GM03348 (cell line): ENCODE measurements around the gene PIGU.
"Not testable (repeated sequence)": the region's sequence is repeated elsewhere in the genome, so short reads cannot be mapped to it uniquely, and the experiment has no call there.

Experiments
- DNase-seq: peaks from one replicate; pipeline ENCODE4 v3.0.0; 2012; ENCODE audit warnings: low spot score

The PIGU gene

GRCh38 chr20:34706912-34707784 lies 30.3 kb upstream of the PIGU start:
- no peak for DNase-seq

DNA sequence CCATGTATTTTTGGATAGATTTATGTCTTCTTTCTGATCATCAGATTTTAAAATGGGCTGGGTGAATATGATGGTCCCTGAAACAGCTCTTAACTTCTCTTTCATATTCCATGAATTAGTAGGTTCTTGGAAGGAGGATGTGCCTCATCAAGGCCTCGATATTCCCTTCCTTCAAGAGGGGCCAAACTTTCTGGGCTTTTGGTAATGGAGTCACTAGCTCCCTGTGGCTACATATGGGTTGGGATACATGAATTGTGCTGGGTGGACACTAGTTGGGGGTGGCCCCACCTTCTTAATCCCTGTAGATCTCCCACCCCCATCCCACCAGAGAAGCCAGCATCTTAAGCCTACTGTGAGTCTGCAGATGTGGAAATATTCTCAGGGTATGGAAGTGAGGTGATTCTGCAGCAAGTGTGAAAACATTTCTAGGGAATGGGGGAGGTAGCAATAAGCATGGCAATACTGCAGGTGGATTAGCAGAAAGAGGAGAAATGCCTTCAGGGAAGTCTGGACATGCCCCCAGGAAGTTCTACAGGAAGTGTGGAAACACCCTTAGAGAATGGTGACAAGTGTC lies 29.5 kb upstream of the PIGU start:
- no peak for DNase-seq

GRCh38 chr20:34705397-34706301 lies 28.8 kb upstream of the PIGU start:
- peak; percentile 56 for DNase-seq

DNA sequence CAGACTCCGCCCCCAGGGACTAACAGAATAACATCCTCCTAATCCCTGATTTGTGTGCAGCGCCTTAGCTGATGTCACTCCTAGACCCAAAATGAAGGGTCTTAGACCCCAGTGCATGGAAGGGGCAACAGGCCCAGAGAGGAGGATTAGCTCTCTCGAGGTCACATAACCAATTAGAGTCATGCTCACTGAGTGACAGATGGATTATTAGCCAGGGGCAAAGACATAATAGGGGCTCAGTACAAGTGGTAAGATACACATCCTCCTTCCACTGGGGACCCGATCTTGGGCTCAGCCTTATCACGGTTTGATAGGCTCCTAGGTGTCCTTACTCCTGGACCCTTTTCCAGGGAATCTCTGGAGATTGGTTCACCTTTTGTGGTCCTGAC lies 28.1 kb upstream of the PIGU start:
- peak; percentile 34 for DNase-seq

DNA sequence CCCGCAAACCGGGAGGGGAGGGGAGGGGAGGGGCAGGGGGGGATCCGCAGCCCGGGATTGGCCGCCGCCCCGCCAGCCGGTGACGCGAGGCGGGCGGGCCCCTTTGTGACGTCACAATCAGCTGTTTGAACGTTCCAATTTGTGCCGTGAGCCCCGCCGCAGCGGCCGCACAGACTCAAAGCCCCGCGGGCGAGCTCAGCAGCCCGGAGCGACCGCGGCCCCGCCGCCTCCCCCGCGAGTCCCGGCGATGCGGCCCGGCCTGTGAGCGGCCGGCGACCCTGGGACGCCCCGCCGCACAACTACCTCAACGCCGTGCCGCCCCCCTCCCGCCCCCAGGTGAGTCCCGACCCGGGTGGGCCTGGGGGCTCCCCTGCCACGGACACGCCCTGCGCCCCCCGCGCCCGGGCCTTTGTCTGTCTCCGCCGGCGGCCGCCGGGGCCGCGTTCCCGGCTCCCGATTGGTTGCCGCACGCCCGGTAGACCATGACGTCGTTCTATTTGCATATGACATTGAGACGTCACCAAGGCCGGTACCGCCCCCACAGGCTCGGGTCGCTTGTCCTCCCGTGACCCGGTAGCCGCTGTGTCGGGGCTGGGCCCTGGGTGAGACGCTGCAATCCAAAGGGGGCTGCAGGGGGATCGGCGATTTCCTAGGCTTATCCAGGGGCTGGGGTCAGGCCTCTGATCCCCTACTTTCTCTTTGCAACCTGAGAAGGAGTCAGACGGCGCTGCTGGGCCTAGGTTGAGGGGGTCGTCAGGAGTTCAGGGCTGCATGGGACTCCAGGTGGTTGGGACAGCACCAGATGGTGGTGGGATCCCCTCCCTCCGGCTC lies 27.5 kb upstream of the PIGU start, which contains the start of gene TP53INP2:
Gene TP53INP2, plus strand, starts transcription at position 168 of the 831 bp plus-strand sequence. CDS start 4,396 bp downstream, outside the sequence.
- peak; percentile 98 for DNase-seq

DNA sequence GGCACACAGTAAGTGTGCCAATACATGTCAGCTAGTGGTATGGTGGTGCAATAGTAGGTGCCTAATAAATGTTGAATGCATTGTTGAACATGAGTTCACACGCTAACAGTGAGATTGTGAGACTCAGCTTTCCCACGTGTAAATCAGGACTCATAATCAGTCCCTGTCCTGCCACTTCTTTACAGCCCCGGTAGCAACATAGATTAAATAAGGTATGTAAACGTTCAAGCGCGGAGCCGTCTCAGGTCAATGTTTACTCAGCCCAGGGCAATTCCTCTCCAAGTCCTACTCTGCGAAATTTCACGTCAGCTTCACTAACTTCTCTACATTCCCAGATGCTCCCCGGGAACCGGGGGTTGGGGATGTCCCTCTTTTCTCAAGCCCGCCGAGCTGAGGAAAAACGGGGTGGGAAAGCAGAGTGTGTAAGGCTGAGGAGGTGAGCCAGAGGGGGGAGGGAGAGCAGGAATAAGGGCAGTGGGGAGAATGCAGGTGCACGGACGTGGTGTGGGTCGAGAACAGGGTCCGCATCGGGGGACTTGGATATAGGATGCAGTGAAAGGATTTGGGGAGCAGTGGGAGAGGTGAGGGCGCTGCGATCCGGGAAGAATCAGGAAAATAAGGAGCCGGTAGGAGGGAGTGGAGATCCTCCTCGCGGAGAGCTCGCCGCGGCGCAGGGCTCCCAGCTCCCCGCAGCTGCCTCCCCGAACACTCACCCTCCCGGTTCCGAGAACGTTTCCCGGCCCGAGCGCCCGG lies 26.7 kb upstream of the PIGU start:
- DNase-seq, result peak; percentile 28

DNA sequence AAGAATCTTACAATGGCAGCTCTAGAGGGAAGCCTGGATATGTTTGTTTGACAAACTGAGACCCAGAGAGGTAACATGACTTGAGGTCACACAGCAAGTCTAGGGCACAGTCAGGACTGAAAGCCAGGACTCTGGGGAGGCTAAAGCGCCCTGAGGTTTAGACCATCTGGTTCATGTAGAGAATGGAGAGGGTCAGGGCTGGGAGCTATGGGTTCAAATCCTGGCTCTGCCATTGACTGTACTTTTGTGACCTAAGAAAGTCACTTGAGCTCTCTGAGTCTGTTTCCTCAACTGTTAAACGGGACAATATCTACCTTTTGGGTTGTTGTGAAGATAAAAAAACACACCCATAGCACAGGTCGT lies 26.1 kb upstream of the PIGU start:
- no peak for DNase-seq

DNA sequence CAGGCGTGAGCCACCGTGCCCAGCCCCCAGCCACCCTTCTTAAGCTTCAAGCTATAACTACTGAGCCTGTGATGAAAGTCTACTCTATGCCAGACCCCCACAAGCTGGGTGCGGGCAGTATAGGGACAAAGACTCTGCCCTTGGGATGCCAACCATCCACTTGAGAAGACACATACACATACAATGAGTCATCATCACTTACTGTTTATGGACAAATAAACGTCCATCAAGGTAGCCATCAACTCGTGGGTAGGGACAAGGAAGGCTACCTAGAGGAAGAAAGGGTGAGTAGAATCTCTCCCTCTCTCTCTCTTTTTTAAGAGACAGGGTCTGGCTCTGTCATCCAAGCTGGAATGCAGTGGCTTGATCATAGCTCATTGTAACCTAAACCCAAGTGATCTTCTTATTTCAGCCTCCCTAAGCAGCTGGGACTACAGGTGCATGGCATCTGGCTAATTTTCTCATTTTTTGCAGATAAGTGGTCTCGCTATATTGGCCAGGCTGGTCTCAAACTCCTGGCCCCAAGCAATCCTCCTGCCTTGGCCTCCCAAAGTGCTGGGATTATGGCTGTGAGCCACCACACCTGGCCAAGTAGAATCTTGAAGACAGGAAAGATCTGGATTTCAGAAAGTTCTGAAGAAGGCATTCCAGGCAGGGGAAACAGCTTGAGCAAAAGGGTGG lies 24.7 kb upstream of the PIGU start:
- DNase-seq, result no peak

- no peak for DNase-seq
Measured at GRCh38 chr20:34693414-34693813, 16.5 kb upstream of the PIGU start.

DNA sequence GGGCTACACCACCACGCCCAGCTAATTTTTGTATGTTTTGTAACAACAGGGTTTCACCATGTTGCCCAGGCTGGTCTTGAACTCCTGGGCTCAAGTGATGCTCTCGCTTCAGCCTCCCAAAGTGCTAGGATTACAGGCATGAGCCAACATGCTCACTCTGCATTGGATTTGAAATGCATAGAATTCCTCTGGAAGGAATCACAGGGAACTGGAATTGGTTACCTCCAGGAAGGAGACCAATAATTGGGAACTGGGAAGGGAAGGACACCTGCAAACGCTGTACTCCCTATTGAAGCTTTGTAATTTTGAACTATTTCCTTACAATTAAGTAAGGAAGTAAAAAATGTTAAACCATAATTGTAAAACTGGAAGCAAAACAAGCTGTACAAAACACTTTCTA lies 14.9 kb upstream of the PIGU start:
- no peak for DNase-seq

DNA sequence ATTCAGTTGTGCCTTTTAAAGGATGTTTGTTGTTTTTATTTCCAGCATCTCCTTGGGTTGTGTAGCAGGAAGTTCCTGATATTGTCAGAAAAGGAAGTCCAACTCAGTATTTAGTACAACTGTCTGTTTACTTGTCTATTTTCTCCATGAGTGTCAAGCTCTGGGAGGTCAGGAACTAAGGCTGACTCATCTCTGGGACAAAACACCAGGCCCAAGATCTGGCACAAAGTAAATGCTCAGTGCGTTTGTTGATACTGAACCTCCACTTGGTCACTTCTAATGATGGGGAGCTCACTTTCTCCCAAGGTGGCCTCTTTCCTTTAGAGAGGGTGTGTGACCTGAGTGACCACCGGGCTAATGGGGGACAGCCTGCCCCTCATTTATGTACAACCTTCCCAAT lies 12.6 kb upstream of the PIGU start:
- DNase-seq, result no peak

DNA sequence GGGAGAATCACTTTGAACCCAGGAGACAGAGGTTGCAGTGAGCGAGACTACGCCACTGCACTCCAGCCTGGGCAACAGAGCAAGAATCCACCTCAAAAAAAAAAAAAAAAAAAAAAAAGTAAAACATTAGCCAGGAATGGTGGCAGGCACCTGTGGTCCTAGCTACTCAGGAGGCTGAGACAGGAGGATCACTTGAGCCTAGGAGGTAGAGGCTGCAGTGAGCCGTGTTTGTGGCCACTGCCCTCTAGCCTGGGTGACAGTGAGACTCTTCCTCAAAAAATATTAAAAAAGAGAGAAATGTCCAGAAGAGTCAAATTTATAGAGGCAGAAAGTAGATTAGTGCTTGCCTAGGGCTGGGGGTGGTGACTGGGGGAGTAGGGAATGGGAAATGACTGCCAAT lies 6.8 kb upstream of the PIGU start:
- DNase-seq, result no peak

- DNase-seq, result no peak
Measured at GRCh38 chr20:34680586-34681175, 3.8 kb upstream of the PIGU start.

DNA sequence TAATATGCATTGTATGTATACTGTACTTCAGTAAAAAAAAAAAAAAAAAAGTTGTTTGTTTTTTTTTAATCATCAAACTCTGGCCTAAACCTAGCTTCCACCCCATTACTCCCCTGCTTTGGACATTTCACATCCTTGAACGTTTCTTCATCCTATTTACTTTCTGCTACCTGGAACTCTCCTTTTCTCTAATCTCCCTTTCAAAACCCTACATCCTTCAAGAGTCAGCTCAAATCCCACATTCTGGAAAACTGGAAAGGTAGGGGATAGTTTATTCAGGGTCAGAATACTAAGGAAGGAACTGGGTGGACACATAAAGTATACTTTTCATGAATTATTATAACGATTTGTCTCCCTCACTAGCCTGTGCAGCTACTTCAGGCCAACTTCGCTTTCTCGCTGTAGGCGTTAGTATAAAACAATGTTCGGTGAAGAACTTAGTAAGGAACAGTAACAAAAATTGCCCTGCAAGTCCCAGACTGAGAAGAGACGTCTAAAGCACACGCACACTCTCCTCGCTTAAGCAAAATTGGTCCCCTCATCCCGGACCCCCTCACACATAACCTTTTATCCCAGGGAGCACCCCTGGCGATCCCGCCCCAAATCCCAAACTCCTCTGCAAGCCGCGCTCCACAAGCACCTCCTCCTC lies 775 bp downstream of the PIGU start:
- no peak for DNase-seq

DNA sequence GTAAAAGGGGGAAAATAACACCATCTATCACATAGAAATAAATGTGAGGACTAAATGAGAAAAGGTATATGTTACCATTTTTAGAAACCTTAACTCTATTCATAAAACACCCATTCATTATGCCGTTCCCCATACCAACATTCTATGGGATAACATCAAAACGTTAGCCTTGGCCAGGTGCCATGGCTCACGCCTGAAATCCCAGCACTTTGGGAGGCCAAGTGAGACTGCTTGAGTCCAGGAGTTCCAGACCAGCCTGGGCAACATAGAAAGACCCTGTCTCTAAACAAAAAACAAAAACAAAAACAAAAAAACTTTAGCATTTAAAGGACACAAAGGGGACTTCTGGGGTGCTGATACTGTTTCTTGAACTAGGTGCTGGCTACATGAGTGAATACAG lies 1.3 kb downstream of the PIGU start:
- no peak for DNase-seq

DNA sequence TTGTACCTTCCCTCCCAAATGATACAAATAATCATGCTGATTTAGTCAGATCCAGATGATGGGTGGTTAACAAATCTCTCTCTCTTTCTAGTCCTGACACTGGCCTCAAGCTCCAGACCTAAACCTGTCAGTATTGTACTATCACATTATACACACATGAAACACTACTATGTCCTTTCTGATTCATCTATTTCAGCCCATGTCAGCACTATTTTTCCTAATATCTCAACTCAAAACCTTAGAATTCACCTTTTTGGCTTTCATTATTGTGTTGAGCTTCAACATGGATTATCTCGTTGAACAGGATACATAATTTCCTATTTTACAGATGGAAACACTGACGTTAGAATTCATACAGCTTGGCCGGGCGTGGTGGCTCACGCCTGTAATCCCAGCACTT lies 3.5 kb downstream of the PIGU start:
- no peak for DNase-seq

DNA sequence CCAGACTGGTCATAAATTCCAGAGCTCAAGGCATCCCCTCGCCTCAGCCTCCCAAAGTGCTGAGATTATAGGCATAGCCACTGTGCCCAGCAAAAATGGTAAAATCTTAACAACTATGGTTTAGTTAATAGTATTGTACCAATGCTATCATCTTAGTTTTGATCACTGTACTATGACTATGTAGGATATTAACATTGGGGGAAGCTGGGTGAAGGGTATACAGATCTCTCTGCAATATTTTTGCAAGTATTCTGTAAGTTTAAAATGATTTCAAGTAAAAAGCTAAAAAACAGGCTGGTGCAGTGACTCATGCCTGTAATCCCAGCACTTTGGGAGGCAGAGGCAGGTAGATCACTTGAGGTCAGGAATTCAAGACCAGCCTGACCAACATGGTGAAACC lies 7.8 kb downstream of the PIGU start:
- no peak for DNase-seq

DNA sequence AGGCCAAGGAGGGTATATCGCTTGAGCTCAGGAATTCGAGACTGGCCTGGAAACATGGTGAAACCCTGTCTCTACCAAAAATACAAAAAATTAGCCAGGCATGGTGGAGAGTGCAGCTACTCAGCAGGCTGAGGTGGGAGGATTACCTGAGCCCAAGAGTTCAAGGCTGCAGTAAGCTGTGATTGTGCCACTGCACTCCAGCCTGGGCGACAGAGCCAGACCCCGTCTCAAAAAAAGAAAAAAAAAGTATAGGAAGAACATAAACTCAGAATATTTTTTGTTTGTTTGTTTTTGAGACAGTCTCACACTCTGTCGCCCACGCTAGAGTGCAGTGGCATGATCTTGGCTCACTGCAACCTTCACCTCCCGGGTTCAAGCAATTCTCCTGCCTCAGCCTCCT lies 12.1 kb downstream of the PIGU start:
- DNase-seq, result not testable (repeated sequence)

- DNase-seq, result no peak
Measured at GRCh38 chr20:34663213-34663943, 13.5 kb downstream of the PIGU start.
